Hematopoietic multipotent progenitor cell treated with erythropoietin and hydrocortisone succinate and interleukin-3 and kit ligand, for 4 days (in vitro differentiated cells): Measurements from ENCODE around the gene CES1.
"Not testable (repeated sequence)": the region's sequence is repeated elsewhere in the genome, so short reads cannot be mapped to it uniquely, and the experiment has no call there.

Source experiments
- DNase-seq: peaks from one replicate; pipeline ENCODE4 v3.0.0-alpha.2; 2015

CES1 gene

DNA sequence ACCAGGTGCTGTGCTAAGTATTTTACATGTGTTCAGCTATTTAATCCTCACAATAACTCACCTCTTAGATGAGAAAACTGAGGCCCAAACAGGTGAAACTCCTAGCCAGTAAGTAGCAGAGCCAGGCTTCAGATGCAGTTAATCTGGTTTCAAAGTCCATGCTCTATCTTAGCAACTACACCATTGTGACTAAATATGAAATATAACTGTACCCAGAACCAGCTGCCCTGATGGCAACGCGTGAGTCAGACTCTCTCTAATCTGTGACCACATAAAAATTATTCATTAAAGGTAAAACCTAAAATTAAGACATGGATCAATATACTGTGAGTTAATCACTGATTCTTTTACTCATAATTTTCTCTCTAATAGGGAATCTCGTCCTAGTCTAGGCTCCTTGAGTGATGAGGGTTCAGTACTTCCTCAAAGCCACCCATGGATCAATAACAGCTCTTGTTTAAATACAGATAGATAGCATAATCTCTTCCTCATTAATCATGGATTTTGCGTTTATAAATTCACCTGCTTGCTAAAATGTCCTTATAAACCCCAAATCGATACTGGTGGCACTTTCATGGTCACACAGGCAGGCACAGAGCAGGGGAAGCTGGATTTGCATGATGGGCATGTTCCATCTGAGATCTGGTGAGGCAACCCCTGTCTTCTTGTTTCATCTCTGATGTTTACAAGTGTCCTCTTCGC is 50.7 kb downstream of the CES1 start:
- not testable (repeated sequence) for DNase-seq

DNA sequence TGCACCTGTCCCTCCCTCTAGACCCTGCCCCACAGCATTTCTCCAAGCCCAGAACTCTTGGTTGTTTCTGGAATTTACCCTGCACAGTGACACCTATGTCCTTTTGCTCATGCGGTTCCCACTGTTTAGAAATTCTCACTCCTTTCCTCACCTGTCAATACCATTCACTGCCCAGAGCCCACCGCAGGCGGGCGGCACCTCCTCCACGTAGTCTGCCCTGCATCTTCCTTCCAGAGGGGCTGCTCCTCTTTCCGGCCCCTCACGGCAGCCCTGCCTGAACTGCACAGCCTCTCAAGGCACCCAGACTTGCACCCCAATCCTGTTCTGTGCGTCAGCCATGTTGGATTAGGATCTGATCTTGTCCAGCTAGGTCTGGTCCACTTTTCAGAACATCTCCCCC is 51.4 kb downstream of the CES1 start:
- DNase-seq: not testable (repeated sequence)

DNA sequence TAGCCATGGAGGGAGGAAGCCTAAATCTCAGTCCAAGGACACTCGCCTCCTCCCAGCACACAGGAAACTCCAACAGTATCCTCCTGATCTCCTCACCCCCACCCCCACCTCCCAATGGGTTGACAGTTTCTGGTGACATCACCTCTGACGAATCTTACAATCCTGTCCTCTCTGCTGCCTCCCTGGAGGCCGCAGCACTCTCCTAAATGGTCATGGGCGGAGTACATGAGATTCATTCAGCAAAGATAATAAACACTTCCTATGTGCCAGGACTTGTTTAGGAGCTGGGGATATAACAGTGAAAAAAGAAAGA is 52.8 kb downstream of the CES1 start:
- DNase-seq: not testable (repeated sequence)

DNA sequence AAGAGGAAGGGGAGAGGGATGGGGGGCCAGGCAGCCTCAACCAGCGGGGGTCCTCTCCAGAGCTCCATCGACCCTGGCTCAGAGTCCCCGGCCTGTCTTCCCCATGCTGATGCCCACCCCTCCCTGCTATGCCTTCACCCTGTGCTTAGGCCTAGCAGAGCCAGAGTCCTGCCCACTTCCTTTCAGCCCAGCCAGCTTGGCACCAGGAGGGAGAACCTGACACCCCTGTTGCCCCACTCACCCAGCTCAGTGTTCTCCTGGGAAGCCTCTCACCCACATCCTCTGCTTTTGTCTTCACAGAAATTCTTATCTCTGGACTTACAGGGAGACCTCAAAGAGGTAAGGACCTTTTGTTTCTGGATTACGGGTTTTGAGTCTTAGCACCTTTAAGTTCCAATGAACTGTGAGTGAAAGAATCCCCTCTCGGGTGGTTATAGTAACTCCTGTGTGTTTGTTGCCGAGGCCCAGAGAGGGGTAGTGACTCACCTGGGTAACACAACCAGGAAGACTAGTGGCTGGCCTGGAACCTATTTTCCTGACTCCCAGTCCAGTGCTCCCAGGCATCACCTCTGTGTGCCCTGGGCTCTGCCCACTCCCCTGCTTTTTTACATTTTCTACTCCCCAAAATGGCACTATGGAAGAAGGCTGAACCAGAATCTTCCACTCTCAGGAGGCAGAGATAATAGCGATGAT is 53.3 kb downstream of the CES1 start:
- DNase-seq: no peak

DNA sequence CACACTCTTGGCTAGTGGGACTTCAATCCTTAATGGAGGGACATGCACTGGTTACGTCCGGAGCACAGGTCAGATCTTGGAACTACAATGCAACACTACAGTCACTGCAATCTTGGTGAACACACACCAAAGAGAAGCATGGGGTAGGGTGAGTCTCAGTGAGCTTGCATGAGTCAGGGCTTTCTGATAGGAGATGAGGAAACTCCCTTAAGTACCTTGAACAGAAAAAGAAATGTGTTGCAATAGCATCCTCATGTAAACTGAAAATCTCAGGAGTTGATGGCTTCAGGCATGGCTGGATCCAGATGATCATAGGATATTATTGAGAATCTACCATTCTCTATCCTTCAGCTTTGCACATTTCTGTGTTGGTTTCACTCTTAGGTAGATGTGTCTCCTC is 54.1 kb downstream of the CES1 start:
- DNase-seq: no peak

DNA sequence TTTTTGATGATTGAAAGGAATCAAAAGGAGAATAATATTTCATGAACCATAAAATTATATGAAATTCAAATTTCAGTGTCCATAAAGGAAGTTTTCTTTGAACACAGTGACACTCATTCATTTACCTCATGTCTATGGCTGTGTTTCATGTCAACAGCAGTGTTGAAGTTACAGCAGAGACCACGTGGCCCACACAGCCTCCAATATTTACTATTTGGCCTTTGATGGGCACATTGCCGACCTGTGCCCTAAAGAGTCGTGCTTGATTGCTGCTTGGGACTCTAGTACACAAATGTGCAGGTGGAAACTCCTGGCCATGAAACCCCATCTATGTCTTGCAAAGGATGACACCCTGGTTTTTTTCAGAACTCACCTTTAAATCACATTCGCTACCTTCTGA is 57.0 kb downstream of the CES1 start:
- no peak for DNase-seq

DNA sequence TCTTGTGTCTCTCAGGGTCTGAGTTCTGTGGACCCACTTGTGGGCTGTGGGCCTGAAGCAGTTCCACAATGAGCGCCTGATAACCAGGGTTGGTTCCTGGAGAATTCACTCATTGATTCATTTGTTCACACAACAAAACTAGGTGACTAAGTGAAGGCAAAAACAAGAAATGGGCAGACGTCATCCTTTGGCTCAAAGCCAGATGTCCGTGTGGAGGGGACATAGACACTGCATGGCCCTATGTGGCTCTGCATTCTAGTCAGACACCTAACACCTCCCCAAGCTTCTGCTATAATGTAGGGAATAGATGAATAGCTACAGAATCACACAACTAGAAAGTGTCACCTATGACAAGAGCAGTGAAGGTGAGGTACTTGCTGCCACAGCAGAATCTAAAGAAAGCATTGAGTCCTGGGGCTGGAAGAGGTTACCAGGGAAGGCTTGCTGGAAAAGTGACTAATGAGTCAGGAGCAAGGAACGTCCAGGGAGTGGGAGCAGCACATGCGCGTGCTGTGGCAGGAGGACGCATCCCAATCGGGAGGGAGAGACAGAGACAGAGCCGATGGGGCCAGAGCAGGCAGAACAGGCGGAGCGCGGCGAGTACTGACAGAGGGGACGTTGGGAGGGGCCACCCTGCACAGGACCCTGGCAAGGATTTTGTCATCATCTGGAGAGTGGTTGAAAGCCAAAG is 58.9 kb downstream of the CES1 start:
- no peak for DNase-seq

DNA sequence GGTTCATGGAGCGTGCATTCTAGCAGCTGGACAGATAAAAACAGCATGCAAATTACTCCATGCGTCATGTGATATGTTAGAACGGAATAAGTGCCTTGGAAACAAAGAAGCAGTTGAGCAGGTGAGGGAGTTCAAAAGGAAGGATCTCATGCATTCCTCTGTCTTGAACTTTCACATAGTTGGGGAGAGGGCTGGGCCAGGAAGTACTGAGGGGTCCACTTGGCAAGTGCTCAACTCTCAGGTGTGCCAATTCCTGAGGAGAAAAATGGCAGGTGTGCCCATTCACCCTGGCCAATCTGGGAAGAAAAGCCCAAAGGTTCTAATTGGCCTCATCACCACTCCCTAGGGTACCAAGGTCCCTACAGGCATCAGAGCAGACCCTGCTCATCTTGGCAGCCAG is 67.7 kb downstream of the CES1 start:
- DNase-seq: no peak

DNA sequence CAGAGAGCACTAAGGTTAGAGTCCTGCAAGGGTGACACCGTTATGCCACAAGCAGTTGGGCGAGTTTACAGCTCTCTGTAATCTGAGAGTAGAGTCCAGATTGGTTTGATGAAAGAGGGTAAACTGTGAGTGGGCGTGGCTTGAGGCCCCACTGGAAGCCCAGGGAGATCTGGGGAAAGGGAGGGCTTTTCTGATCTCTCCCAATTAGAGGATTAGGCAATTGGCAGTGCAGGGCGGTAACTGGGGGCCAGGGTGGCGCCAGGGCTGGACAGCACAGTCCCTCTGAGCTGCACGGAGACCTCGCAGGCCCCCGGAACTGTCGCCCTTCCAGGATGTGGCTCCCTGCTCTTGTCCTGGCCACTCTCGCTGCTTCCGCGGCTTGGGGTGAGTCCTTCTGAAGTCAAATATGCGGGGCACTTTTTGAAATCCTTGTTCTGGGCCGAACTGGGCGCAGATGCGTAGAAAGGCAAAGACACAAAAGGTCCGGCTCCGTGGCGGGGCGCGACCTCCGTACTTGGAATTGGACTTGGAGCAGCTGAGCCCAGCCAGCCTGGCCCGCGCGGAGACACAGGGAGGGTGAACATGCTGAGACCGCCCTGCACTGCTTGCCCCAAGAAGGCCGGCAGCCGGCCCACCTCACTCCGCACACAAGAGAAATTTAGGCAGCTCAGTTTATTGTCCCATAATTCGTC is 72.4 kb downstream of the CES1 start:
- DNase-seq: peak; percentile 1

DNA sequence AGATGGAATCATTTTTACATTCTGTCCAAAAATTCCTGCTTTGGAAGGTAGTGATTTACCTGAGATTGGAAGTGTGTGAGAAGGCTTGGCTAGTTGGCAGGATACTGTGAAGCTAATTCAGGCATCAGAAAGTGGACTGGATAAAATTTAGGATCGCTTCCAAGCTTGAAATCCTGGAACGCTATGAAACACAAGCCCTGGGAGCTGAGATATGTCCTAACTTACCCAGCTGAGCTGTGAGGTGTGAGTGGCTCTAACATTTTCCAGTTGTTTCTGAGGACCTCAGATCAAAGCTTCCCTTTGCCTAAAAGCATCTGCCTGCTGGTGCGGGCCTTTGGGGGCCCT is 73.0 kb downstream of the CES1 start:
- DNase-seq: not testable (repeated sequence)

DNA sequence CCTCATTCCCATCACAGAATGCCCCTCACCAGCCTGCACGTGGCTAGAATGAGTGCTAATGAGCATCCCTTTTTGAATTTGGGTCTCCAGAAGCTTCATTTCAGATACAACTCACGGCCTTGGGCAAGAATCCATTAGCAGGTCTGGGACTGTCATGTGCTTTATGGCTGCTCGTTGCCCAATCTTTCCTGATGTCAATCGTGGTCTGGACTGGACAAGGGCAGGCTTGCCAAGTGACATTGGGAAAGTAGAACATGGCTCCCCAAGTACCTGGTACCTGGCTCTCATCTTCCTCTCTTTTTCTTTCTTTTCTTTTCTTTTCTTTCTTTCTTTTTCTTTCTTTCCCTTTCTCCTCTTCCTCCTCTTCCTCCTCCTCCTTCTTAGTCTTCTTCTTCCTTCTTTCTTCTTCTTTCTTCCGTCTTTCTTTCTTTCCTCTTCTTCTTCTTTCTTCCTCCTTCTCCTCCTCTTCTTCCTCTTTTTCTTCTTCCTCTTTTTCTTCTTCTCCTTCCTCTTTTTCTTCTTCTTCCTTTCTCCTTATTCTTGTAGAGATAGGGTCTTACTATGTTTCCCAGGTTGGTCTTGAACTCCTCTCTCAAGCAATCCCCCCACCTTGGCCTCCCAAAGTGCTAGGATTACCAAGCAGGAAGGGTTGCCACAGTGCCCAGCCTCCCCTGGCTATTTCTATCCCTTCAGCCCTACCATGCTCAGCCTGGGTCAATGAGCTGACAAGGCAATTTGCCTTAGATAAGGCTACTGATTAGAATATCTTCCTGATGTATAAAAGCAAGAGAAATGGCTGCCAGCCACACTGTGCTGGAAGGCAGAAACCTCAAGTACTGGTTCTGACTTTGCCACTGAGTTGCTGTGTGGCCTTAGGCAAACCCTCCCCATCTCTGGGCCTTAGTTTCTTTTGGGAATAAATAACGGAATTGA is 75.0 kb downstream of the CES1 start:
- DNase-seq: peak; percentile 5

DNA sequence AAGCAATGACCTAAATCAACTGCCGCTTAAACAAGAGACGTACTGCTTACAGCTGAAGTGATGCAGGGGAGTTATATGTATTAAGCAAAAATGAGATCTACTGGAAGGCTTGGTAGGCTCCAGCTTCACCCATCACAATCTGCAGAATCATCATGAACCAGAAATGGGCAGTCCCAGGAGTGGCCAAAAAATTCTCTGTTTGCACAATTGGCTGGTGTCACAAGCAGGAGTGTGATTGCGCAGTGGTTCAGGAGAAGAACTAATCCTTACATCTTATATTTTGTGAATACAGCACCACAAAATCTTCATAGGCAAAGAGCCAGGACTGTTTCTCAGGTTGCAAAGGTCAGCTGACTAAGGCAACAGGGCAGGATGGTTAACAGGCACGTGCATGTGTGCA is 75.9 kb downstream of the CES1 start:
- DNase-seq: peak; percentile 22

DNA sequence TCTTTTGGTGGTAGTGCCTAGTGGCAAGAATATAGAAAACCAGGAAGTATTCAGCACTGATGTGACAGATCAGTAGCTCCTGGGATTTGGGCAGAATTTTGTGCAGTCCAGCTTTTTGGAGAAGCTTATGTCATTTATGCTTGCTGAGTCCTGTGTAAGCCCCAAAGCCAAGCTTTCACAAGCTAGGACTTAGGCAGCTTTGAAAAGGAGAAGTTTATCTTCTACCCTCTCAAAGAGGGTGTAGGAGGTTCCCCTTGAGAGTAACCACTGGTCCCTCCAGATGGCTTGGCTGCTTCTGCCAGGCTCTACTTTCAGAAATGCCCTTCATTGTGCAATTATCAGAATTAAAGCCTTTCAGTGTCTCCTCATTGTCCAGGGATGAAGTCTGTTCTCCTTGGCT is 78.8 kb downstream of the CES1 start:
- peak; percentile 59 for DNase-seq

DNA sequence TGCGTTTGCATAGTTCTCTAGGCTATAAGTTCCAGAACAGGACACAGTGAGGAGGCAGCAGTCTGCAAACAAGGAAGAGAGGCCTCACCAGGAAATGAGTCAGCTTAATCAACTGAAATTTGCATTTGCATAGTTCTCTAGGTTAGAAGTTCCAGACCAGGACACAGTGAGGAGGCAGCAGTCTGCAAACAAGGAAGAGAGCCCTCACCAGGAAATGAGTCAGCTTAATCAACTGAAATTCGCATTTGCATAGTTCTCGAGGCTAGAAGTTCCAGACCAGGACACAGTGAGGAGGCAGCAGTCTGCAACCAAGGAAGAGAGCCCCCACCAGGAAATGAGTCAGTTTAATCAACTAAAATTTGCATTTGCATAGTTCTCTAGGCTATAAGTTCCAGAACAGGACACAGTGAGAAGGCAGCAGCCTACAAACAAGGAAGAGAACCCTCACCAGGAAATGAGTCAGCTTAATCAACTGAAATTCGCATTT is 79.7 kb downstream of the CES1 start:
- DNase-seq: peak; percentile 46
